ENCODE data around the gene CDH11. TPM values are rescaled to one million over a fixed set of nuclear protein-coding genes. Genes with fewer than 3 reads are reported as not detected.

The CDH11 gene
- total and polyA plus RNA-seq, 2 experiments from 2014 or later, result 3.5 to 19.6 TPM

DNA sequence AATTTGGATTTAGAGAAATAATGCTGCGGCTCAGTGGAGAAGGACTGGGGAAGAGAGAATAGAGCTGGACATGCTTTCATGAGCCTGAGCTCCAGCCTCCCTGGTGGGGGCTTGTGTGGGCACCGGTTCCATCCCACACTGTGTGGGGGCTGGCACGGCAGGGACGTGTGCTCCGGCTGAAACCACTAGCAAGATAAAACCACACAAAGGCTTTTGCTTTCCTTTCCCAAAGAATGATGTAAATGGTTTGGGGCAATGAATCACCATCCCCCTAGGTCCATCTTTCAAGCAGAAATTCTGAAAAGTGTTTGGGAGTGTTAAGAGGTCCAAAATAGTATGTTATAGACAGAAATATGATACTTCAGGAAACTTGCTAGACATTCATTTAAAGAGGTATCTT, 77.0 kb downstream of the CDH11 start (continued):
- TF ChIP-seq, protein P1, sequence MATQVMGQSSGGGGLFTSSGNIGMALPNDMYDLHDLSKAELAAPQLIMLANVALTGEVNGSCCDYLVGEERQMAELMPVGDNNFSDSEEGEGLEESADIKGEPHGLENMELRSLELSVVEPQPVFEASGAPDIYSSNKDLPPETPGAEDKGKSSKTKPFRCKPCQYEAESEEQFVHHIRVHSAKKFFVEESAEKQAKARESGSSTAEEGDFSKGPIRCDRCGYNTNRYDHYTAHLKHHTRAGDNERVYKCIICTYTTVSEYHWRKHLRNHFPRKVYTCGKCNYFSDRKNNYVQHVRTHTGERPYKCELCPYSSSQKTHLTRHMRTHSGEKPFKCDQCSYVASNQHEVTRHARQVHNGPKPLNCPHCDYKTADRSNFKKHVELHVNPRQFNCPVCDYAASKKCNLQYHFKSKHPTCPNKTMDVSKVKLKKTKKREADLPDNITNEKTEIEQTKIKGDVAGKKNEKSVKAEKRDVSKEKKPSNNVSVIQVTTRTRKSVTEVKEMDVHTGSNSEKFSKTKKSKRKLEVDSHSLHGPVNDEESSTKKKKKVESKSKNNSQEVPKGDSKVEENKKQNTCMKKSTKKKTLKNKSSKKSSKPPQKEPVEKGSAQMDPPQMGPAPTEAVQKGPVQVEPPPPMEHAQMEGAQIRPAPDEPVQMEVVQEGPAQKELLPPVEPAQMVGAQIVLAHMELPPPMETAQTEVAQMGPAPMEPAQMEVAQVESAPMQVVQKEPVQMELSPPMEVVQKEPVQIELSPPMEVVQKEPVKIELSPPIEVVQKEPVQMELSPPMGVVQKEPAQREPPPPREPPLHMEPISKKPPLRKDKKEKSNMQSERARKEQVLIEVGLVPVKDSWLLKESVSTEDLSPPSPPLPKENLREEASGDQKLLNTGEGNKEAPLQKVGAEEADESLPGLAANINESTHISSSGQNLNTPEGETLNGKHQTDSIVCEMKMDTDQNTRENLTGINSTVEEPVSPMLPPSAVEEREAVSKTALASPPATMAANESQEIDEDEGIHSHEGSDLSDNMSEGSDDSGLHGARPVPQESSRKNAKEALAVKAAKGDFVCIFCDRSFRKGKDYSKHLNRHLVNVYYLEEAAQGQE (IDR thresholded peaks at IDR 0.05; ENCODE audit: unreplicated experiment), result no peak
- TF ChIP-seq ZNF331 (CRISPR knock-in tag; IDR thresholded peaks at IDR 0.05; ENCODE audit: low read depth) (no peak), STAT1 (IDR thresholded peaks at IDR 0.05; ENCODE audit: unreplicated experiment) (no peak)
- TF ChIP-seq, protein P2, sequence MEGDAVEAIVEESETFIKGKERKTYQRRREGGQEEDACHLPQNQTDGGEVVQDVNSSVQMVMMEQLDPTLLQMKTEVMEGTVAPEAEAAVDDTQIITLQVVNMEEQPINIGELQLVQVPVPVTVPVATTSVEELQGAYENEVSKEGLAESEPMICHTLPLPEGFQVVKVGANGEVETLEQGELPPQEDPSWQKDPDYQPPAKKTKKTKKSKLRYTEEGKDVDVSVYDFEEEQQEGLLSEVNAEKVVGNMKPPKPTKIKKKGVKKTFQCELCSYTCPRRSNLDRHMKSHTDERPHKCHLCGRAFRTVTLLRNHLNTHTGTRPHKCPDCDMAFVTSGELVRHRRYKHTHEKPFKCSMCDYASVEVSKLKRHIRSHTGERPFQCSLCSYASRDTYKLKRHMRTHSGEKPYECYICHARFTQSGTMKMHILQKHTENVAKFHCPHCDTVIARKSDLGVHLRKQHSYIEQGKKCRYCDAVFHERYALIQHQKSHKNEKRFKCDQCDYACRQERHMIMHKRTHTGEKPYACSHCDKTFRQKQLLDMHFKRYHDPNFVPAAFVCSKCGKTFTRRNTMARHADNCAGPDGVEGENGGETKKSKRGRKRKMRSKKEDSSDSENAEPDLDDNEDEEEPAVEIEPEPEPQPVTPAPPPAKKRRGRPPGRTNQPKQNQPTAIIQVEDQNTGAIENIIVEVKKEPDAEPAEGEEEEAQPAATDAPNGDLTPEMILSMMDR (conservative IDR thresholded peaks at IDR 0.05; ENCODE audit: low read depth in 2 of 2), result no peak

DNA sequence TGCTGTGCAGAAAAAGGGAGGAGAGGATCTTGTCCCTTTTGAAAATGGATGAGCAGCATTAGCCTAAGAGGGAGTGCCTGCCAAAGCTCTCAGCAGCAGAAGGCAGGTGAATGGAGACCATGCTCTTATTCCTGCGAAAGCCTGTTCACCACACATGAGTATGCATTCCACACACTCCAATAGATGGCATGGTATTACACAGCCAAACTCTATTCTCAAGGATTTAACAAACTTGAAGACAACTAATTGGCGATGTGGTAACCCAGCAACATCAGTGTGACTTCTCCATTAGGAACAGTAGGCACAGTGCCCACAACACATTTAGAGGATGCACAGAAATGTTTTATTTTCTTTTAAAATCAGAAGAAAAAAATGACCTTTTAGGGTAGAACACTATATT, 77.8 kb downstream of the CDH11 start:
- H3K4me2 ChIP-seq, result no peak overlapping the region
- peaks cover 6% of the 10 kb centered on the region for H3K4me1 Mint-ChIP-seq
- H3K79me2 ChIP-seq (replicated peaks; ENCODE audit: insufficient read depth), result no peaks in the 10 kb centered on the region
- H3K27ac Mint-ChIP-seq, result no peak overlapping the region
- H3K27me3 ChIP-seq (ENCODE audit: insufficient read depth), result no peaks in the 10 kb centered on the region
- H3K9me2 ChIP-seq (ENCODE audit: insufficient read depth), result 0 out of 2 replicates have a peak, but pooled peaks cover 4% of the 10 kb centered on the region
- H3K36me3 Mint-ChIP-seq (ENCODE audit: low read depth), result no peaks in the 10 kb centered on the region; the same call in 1 of the 3 replicates
- H3K4me1 ChIP-seq (ENCODE audit: insufficient read depth), result no peaks in the 10 kb centered on the region
- H3K4me3 ChIP-seq, result no peak overlapping the region
- H3K4me3 Mint-ChIP-seq, result no peak overlapping the region
- H4K20me1 ChIP-seq (replicated peaks; ENCODE audit: insufficient read depth), result no peaks in the 10 kb centered on the region
- H3K27me3 Mint-ChIP-seq (ENCODE audit: insufficient read depth, low read depth, poor library complexity), result no peaks in the 10 kb centered on the region
- H3K27ac ChIP-seq (ENCODE audit: low read depth), result no peak overlapping the region
- no peaks in the 10 kb centered on the region for H3K36me3 ChIP-seq (ENCODE audit: insufficient read depth)
- peaks cover 3% of the 10 kb centered on the region; the same call in 1 of the 3 replicates for H3K9me3 Mint-ChIP-seq
- DNase-seq (ENCODE audit: low spot score), result no peak
- no peak overlapping the region for H2AFZ ChIP-seq
- ATAC-seq, result no peak
- no peaks in the 10 kb centered on the region for H3F3A ChIP-seq (replicated peaks; ENCODE audit: low read depth)
- no peak for TF ChIP-seq EZH2phosphoT487 (IDR thresholded peaks at IDR 0.05; ENCODE audit: unreplicated experiment)
- no peak for TF ChIP-seq EZH2 (IDR thresholded peaks at IDR 0.05; ENCODE audit: low read depth, unreplicated experiment)
- TF ChIP-seq, protein P1 (IDR thresholded peaks at IDR 0.05; ENCODE audit: unreplicated experiment), result no peak
- no peak for TF ChIP-seq NANOG (IDR thresholded peaks at IDR 0.05; ENCODE audit: borderline replicate concordance)
- no peak for TF ChIP-seq STAT1 (IDR thresholded peaks at IDR 0.05; ENCODE audit: unreplicated experiment)
- no peak for TF ChIP-seq POLR2AphosphoS5 (IDR thresholded peaks at IDR 0.05; ENCODE audit: low read depth)
- TF ChIP-seq ZNF114 (CRISPR knock-in tag; IDR thresholded peaks at IDR 0.05), result no peak
- TF ChIP-seq, protein P3, sequence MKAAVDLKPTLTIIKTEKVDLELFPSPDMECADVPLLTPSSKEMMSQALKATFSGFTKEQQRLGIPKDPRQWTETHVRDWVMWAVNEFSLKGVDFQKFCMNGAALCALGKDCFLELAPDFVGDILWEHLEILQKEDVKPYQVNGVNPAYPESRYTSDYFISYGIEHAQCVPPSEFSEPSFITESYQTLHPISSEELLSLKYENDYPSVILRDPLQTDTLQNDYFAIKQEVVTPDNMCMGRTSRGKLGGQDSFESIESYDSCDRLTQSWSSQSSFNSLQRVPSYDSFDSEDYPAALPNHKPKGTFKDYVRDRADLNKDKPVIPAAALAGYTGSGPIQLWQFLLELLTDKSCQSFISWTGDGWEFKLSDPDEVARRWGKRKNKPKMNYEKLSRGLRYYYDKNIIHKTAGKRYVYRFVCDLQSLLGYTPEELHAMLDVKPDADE (IDR thresholded peaks at IDR 0.05), result no peak
